GM03348 (cell line): ENCODE data around the gene GPRIN2.
A peak's percentile ranks its signal among the peaks of the same experiment; 100 is the strongest.
"Not testable (repeated sequence)": the region's sequence is repeated elsewhere in the genome, so short reads cannot be mapped to it uniquely, and the experiment has no call there.

Experiments used
- DNase-seq: peaks from one replicate; pipeline ENCODE4 v3.0.0; 2012; ENCODE audit warnings: low spot score

GPRIN2 gene

DNA sequence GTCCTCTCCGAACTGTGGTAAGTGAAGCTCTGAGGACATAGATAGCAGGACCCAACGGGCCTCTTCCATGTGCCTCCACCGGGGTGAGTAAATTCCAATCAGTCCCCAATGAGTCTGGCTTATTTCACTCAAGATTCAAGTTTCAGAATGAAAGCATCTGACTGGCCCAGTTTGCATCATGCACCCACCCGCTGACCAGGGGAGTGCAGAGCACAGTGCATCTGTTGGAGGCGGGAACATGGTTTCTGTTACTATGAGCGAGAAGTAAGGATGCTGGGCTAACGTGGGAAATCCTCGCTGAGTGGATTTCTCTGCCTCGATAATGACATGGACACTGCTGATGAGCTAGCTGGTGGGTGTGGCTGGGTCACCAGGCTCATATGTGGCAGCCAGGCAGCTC lies 10.7 kb upstream of the GPRIN2 start:
- not testable (repeated sequence) for DNase-seq

DNA sequence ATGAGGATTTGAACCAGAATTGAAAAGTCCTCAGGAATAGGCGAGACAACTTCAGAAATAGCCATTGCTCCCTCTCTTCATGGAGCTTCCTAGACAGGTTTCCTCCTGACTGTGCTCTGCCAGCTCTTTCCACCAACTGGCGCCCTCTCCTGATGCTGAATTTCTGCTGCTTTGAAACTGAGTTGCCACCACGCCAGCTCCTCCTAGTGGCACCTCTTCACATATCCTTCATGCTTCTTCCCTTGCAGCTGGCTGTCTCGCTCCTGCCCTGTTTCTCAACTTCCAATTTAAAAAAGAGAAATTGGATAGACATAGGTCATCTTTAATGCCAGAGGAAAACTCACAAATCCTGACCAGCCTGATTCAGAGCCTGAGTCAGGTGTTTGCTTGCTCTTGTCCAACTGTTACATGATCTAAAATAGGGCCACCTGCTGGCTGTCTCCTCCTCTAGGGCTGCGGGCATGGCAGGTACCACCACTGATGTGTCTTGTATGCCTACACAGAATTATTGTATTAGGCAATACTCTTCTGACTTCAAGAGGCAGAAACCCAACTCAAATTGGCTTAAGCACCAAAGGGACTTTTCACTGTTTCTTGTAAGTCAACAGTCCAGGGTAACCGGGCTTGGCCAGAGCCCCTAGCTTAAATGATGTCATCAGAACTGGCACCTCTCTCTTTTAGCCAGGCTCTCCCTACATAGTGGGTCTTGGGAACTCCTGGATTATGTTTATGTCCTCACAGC lies 9.3 kb upstream of the GPRIN2 start:
- peak; percentile 71 for DNase-seq

- DNase-seq, result no peak
Observed at GRCh38 chr10:46560952-46561351, 4.5 kb upstream of the GPRIN2 start.

DNA sequence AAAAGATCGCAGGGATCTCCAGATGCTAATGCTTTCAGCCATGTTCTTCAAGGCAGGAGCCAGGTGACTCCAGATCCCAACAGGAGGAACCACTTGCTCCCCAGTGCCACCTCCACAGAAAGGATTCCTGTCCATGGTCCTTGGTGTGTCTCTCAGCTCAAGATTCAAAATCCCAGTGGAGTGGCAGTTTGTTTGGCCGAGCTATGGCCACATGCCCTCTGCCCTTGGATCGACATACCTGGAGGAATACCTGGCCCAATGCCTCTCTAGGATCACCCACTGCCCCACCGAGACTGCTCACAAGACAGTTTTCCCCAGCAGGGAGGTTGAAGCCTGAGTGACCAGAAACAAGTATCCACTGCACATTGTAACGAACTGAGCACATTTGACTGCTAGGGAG lies 3.9 kb upstream of the GPRIN2 start:
- no peak for DNase-seq

DNA sequence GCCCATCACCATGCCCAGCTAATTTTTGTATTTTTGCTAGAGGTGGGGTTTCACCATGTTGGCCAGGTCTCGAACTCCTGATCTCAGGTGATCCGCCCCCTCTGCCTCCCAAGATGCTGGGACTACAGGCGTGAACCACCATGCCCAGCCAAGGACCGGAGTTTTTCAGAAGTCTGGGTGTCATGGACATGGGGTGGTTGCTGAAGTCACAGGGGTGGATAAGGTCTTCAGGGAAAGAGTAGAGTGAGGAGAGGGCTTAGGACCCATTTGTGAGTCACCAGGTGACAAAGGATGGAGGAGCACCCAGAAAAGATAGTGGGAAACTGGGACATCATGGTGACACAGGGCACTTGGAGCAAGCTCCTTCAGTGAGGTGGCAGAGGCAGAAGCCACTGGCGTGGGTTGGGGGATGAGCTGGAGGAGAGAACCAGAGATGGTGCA lies 2.8 kb upstream of the GPRIN2 start:
- no peak for DNase-seq

GRCh38 chr10:46558392-46559185 lies 2.1 kb upstream of the GPRIN2 start:
- no peak for DNase-seq

DNA sequence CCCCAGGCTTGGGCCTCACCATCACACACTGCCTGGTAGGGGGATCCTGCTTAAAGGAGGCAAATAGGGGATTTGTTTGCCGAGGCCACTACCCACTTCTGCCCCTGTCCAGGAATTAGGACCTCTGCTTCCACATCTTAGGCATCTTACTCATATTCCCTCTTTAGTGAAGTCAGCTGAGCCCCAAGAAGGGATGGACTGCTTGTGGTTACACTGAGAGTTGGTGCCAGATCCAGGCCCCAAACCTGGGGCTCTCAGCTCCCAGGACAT lies 1.6 kb upstream of the GPRIN2 start:
- no peak for DNase-seq

- no peak for DNase-seq
Observed at GRCh38 chr10:46557319-46558121, 1.1 kb upstream of the GPRIN2 start.

DNA sequence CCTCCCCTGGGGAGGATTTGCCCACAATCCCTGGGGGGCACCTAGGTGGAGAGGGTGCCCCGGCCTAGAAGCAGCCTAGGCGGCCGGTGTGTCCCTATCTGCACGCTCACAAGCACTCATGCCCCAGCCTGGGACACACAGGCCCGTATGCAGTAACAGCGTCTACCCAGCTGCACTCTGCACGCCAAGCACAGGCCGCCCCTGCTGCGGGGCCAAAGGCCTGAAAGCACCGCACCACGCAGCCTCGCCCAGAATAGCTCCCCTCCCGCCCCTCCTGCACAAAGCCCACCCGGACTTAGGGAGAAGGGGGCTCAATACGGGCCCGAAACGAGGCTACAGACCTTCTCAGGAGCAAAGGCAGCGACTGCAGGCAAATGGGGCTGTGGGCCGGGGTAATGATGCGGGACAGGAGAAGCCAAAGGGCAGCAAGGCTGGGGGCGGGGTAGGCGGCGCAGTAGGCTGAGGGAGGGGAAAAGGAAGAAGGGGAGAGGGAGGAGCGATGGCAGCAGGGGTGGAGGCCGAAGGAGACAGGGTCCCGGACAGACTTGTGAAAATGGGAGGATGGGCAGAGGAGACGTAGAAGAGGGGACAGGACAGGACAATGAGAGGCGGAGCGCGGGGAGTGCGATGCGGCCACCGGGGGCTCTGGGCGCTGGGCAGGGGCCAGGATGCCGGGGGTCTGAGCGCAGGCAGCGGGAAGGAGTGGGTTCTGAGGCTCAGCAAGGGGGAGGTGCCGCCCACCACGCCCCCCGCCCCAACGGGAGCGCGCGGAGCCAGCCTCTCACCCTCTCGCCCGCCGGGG lies 544 bp downstream of the GPRIN2 start:
- no peak for DNase-seq

- no peak for DNase-seq
Observed at GRCh38 chr10:46555366-46555712, 1.1 kb downstream of the GPRIN2 start.

GRCh38 chr10:46554166-46554781 lies 2.2 kb downstream of the GPRIN2 start:
- no peak for DNase-seq

DNA sequence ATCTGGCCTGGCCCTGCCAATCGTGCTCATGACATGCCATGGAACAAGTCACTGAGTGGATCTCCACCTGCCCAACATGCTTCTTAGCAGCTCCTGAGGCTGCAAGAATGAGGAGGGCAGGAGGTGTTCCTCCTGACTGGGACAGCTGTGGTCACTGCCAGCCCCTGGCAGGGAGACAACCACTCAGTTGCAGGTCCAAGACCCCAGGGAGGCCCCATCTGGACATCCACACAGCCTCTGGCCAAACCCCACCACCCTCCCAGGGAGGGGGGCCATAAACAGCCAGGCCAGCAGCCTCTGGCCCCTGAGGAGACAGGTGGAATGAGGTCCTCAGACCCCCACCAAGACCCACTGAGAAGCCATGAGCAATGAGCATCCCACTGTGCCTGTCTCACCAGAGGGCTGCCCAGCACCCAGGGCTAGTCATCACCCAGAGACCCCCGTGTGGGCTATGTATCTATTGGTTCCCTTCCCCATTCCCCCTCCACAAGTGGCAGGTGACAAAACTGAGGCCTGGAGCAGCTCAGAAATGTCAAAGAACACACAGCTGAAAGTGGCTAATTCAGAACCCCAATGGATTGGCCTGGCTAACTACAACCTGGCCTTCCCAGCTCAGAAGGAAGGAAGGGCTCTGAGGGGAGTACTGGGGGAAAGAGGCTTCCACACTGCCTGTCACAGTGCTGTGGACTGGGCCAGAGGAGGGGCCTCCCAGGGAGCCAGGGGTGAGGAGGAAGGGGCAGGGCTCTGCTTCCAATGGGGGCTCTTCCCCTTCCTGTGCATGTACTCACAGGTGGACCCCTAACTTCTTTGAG lies 3.0 kb downstream of the GPRIN2 start:
- DNase-seq, result no peak

DNA sequence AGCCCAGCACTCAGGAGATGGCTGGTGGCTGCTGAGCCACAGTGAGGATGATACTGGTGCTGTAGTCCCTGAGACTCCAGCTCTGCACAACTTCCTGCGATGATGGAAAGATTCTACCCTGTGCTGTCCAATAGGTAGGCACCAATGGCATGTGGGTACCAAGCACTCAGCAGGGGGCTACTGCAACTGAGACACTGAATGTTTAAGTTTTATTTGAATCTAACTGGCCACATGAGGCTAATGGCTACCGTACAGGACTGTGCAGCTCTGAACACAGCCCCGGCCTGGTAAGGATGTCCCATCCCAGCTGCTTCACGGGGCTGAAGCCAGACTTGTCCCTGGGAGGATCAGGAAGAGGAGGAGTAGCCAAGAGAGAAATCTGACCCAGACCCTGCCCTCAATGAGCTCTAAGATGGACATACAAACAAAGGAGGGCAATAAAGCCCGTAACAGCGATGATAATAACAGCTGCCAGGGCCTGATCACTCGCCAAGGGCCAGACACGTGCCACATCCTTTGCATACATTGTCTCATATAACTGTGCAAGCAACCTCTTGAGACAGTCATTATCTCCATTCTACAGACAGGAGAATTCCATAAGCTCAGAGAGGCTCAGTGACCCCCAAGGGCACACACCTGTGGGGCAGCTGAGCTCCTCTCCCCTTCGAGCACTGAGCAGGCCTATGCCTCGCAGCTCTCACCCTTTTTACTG lies 3.8 kb downstream of the GPRIN2 start:
- no peak for DNase-seq

DNA sequence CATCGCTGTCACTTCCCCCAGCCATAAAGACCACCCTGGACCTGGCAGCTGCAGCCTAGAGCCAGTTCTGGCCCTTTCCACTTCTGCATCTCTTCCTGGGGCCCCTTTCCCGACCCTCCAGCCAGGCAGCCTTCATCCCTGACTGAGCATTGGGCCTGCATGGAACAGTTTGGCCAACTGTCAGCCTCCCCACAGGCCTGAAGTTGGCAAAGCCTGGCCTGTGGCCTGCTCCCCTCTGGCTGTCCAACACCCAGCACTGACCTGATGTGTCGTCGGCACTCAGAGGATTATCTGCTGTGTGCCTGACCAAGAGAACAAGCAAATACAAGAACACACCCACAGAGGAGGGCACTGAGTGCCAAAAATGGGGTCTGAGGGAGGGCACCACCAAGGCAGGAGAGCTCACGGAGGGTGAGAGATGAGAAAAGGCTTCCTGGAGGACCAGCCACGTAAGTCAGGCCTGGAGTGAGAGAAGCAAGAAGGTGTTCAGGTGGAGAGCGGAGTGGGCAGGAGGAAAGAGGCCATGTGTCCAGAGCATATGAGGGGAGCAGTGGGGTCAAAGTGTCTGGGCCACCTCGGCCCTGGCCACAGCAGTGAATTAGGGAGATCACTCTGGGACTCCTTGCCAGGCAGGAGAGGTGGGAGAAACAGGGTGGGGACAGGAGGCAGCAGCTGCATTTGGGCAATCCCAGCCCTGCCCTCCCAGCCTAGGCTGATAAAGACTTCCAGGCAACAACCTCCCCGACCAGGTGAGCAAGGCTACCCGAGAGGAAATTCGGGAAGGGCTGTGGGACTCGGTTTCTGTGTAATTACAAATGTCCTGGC lies 4.5 kb downstream of the GPRIN2 start:
- no peak for DNase-seq

DNA sequence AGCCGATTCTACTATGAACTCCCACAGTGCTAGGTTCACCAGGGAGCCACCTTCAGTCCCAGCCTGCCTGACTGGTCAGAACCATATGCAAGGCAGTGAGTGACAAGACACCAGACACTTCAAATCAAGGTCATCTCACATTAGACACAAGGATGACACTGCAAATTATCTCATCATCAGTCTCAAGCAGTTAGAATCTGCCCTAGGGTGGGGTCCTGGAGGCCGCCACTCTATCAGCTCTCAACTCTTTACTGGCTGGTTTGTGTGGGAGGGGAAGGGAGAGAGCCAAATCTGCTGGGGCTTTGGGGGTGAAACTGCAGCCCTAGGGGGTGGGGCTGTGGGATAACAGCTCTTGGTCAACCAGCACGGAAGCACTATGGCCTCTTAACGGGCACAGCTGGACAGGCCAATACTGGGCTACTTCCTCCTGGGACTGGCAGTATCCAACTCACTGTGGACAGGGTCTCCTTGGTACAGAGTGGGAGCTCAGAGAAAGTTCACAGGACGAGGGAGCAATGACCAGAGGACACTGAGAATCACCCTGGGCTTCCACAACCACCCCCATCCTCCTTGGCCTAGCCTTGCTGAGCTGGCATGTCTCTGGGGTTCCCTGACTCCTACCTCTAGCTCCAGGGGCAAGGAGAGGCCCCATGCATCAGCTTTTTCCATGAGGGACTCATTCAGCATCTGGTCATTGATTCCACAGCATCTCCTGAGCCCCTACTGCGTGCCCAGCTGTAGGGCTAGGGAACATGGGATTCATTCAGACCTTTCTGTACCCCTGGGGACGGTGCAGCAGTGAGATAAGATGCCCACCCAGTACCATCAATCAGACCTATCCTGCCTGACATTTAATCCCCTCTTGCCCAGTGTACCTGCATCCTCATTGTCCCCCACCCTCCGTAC lies 5.4 kb downstream of the GPRIN2 start:
- no peak for DNase-seq

DNA sequence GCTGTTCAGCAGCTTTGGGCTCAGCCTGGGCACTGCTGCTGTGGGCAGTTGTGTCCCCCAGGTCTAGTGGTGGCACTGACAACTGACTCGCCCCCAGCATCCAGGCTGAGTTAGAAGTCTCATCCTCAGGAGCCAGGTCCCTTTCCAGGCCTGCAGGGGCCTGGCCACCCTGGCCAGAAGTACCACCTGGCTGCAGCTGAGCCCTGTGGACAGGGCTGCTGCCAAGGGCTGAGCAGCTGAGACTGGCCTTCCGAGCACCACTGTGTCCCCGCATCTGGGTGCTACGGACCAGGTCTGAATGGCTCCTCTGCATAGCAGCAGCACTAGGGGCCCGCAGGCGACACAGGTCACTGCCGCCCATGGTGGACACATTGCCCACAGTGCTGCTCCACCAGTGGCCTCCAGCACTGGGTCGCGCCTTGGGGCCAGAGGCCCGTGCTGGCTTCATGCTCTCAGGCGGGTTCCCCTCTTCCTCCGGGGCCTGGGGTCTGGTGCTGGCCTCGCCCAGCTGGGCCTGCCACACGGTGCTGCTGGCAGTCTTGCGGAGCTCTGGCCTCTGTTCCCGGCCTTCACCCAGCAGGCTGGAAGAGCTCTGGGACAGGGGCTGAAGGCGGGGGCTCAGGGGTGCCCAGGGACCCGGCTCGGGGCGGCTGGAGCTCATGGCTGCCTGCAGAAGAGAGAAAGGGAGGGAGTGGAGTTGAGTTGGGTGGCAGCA lies 6.2 kb downstream of the GPRIN2 start:
- DNase-seq, result no peak
